ENCODE measurements around the gene IRF5. TPM values are rescaled to one million over a fixed set of nuclear protein-coding genes. Genes with fewer than 3 reads are reported as not detected.

The IRF5 gene
- total and polyA plus RNA-seq, 10 of the 15 experiments (the other 5 are each of a cell fraction or from before 2014, with no cell fraction given): 5.4 to 90.3 (median 61.7) TPM

DNA sequence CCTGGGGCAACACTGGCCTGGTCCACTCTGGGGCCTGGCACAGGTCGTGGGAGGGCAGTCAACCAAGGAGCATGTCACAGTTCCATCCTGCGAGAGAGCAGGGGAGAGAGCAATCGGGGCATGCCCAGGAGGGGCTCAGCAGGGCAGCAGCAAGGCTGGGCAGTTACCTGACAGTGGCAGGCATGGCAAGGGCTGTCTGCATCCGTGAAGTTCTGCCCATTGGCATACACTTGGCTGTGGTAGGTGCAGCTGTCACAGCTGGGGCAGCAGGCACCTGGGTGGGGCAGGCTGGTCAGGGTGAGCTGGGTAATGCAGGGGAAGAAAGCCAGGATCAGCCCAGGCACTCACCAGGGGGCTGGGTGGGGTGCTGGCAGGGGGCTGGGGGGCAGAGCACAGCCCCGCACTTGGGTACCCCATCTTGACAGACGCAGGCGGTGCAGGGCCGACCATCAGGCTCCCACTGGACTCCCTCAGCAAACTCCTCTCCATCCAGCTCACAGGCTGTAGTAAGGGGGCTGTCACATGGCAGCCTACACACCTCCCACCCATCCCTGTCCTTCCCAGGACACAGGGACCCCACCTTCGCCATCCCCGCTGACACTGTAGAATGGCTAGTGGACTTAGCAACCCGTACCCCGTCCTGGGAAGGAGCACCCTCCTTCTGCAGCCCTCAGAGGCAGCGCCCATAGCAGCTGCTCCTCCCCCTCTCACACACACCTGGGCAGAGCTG lies 45.0 kb upstream of the IRF5 start:
- no peak overlapping the region for H3K9ac ChIP-seq (ENCODE audit: control insufficient read depth, insufficient read depth, low read length)
- H2AFZ ChIP-seq (ENCODE audit: control insufficient read depth, low read depth, low read length): no peak overlapping the region
- no peaks in the 10 kb centered on the region for H3K4me1 ChIP-seq (ENCODE audit: control insufficient read depth, insufficient read depth, low read length)
- ChIA-PET CTCF (interaction anchor here (1.1 kb wide), 1 partner anchor 9 kb away, joined by 3 read pairs; no protein-coding TSS in a partner anchor), RAD21 (ENCODE audit: unreplicated experiment) (interaction anchor here (0.6 to 1.0 kb wide), 2 partner anchors 47 to 316 kb away, joined by 3 read pairs; no protein-coding TSS in a partner anchor), POLR2A (no interaction called here), SMC1A (ENCODE audit: uncharacterized antibody, unreplicated experiment) (no interaction called here)
- ATAC-seq (peak; percentile 25), FAIRE-seq (no peak), DNase-seq (ENCODE audit: low read depth, low spot score) (no peak)
- H3K9me3 ChIP-seq (replicated peaks; ENCODE audit: control insufficient read depth, insufficient read depth, low read length): no peaks in the 10 kb centered on the region
- BruUV-seq (replicated peaks): no TSS peak
- H3K36me3 ChIP-seq (ENCODE audit: control insufficient read depth in 2 of 2, insufficient read depth in 2 of 2, low read length in 1 of 2): no peaks in the 10 kb centered on the region
- H3K4me3 ChIP-seq: no peak overlapping the region
- H3K27ac ChIP-seq (ENCODE audit: control insufficient read depth, insufficient read depth): no peak overlapping the region
- intact Hi-C loops (cut with micrococcal nuclease; ENCODE audit: unreplicated experiment) (no loop called here), in situ Hi-C loops (cut with MboI) (no loop called here)
- H3K79me2 ChIP-seq (ENCODE audit: control insufficient read depth, insufficient read depth, low read length): no peaks in the 10 kb centered on the region
- H4K20me1 ChIP-seq (ENCODE audit: control insufficient read depth, insufficient read depth): no peaks in the 10 kb centered on the region
- H3K27me3 ChIP-seq (replicated peaks in 1 of 2; ENCODE audit: control insufficient read depth in 2 of 2, insufficient read depth in 2 of 2, low read length in 1 of 2): peaks cover 0 to 1% of the 10 kb centered on the region in 2 experiments; a peak in 2 of 4 replicates
- WGBS (ENCODE audit: insufficient coverage, insufficient replicate concordance, low lambda C conversion rate, missing lambda C conversion rate): 49% methylated on average over 12 of the region's 13 CpGs
- H3K4me2 ChIP-seq (ENCODE audit: control insufficient read depth, insufficient read depth): no peak overlapping the region
- TF ChIP-seq, protein P1, sequence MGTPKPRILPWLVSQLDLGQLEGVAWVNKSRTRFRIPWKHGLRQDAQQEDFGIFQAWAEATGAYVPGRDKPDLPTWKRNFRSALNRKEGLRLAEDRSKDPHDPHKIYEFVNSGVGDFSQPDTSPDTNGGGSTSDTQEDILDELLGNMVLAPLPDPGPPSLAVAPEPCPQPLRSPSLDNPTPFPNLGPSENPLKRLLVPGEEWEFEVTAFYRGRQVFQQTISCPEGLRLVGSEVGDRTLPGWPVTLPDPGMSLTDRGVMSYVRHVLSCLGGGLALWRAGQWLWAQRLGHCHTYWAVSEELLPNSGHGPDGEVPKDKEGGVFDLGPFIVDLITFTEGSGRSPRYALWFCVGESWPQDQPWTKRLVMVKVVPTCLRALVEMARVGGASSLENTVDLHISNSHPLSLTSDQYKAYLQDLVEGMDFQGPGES (IDR thresholded peaks at IDR 0.05): no peak
- TF ChIP-seq, protein P2, sequence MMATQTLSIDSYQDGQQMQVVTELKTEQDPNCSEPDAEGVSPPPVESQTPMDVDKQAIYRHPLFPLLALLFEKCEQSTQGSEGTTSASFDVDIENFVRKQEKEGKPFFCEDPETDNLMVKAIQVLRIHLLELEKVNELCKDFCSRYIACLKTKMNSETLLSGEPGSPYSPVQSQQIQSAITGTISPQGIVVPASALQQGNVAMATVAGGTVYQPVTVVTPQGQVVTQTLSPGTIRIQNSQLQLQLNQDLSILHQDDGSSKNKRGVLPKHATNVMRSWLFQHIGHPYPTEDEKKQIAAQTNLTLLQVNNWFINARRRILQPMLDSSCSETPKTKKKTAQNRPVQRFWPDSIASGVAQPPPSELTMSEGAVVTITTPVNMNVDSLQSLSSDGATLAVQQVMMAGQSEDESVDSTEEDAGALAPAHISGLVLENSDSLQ (IDR thresholded peaks at IDR 0.05): no peak
